Cerebellar nuclear complex (tissue), 1 donor: ENCODE data around the gene NTPCR.
"Not testable (repeated sequence)": the region's sequence is repeated elsewhere in the genome, so short reads cannot be mapped to it uniquely, and the experiment has no call there.

Experiments
- DNase-seq, 2 experiments: peaks; one replicate each; lab custom pipeline; 2025; lab: John Stamatoyannopoulos, UW

The NTPCR gene, protein sequence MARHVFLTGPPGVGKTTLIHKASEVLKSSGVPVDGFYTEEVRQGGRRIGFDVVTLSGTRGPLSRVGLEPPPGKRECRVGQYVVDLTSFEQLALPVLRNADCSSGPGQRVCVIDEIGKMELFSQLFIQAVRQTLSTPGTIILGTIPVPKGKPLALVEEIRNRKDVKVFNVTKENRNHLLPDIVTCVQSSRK

GRCh38 chr1:232950197-232951176 lies at the start of gene NTPCR:
NTPCR (plus strand) TSS chr1:232950611; CDS start chr1:232950711, 100 bp downstream.
- DNase-seq: peak in 1 of 2 experiments; percentile 68

DNA sequence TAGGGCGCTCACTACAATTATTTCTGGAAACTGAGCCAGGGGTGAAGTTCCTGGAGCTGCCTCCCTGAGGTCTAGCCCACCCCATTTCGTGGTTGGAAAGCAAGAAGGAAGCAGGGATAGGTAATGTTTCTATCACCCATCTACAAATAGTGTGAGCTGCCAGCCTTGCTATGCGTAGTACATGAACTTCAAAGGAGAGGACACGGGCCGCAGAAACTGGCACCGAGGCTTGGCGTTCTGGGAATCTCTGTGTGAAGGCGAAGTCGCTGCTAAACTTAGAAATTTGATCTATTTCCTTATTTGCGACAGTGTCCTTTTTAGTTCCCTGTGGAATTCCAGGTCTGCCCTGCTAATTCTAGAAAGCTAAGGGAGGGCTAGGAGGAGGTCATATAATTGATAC lies 49.6 kb upstream of the NTPCR start:
- no peak for DNase-seq

DNA sequence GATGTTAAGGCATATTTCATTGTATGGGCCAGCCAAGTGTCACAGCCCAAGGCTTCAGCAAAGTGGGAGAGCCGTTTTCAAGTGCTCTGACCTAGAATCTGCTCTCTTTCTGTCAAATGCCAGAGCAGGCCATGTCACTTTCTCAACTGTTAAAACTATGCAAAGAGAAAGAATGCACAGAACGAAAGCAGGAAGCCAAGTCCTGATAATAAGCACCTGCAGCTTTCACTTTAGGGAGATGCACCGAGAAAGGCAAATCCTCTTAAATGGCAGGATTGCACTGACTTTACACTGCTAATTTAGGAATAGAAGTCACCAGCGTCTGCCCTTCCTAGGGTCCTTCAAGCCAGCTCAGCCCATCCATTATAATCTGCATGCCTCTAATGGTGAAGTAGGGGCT lies 49.2 kb upstream of the NTPCR start:
- no peak for DNase-seq

DNA sequence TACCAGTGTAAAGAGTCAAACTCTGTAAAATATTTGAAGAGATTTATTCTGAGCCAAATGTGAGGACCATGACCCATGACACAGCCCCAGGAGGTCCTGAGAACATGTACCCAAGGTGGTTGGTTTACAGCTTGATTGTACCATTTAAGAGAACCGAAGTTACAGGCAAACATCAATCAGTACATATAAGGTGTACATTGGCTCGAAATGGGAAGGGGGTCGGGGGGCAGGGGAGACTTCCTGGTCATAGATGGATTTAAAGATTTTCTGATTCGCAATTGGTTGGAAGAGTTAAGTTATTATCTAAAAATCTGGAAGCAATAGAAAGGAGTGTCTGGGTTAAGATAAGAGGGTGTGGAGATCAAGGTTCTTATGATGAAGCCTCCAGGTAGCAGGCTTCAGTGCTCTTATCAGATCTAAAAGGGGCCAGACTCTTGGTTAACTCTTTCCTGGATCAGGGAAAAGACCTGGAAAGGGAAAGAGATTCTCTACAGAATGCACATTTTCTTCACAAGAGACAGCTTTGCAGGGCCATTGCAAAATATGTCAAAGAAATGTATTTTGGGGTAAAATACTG lies 47.5 kb upstream of the NTPCR start:
- no peak for DNase-seq

- DNase-seq: no peak
Measured at GRCh38 chr1:232904131-232904530, 46.3 kb upstream of the NTPCR start.

GRCh38 chr1:232904566-232904965 lies 45.8 kb upstream of the NTPCR start:
- DNase-seq: no peak

DNA sequence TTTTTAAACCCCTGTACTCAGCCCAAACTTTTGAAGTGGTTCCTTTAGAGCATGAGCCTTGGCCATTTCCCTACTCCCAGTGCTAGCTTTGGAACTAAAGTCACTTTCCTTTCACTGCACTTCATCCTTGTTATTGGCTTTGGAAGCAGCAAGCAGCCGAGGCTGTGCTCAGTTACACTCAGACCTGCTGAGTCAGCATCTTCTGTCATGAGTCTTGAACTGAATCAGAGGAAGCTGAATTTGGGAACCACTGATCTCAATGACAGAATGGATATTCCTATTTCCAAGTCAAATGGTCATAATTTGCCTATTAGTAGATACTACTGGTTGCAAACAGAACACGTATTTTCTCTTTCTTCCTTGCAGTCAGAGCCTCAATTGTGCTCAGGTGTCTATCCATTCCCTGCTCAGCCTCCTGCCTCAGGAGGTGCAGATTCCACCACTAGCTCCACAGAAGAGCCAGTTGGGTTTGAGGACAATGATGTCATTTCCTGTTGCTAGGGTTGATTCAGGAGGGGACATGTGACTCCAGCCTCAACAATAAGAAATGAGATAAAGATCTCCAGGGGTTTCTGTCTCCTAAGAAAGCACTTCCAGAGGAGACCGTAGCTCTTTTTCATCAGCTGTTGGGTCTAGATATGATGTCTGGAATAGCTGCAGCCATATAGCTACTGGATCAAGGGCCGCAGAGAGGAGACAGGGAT lies 44.9 kb upstream of the NTPCR start:
- no peak for DNase-seq

DNA sequence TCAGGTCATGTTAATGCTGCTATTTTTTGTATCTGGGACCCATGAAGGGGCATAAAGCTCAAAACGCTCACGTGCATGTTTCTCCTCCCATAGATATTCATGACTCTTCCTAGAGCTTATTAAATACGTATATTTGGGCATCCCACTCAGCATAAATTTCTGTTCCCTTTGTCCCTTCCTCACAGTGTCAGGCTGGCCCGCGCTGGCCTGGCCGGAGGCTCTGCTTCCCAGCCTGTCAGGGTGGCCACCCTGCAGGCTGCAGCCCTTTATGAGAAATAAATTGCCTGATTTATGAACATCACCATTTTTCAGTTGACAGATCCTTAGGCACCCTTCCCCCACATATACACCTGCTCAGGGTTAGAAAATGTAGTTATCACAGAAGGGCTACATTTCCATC lies 44.0 kb upstream of the NTPCR start:
- no peak for DNase-seq

GRCh38 chr1:232908831-232909230 lies 41.6 kb upstream of the NTPCR start:
- DNase-seq: no peak

DNA sequence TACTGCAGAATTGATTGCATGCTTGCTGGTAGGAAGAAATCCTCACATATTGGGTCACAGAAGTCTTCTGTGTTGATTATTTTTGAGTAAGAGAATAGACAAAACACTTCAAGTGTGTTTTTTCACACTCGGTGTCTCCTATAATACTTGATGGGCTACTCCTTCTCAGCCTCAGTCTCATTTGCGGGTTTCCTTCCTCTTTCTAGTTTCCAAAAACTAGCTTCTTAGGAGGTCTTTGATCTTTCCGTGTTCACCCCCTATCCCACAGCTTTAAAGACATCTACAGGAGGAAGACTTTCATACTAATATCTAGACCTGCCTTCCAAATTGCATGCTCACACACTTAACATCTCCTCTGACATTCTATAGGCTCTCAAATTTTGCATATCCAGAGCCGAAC lies 40.7 kb upstream of the NTPCR start:
- DNase-seq: no peak

DNA sequence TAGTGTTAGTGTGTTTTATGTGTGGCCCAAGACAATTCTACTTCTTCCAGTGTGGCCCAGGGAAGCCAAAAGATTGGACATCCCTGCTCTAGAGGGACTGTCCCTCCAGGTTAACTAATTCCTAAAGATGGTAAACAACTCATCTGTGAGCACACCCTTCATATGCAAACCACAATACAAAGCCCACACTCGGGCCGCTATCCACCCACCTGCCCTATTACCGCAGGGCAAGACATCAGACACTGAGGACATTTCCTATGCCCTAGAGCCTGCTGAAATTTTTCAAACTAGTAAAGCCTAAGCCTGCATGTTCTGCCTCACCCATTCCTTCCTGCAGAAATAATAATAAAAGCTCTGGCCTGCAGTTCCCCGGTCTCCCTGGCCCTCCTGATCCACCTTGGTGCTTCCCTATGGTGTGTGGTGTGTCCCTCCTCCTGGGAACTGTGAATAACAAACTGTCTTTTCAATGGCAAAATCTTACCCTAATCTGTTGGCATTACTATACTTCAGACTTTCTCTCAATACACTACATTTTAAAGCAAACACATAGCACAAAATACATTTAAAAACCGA lies 39.3 kb upstream of the NTPCR start:
- no peak for DNase-seq

DNA sequence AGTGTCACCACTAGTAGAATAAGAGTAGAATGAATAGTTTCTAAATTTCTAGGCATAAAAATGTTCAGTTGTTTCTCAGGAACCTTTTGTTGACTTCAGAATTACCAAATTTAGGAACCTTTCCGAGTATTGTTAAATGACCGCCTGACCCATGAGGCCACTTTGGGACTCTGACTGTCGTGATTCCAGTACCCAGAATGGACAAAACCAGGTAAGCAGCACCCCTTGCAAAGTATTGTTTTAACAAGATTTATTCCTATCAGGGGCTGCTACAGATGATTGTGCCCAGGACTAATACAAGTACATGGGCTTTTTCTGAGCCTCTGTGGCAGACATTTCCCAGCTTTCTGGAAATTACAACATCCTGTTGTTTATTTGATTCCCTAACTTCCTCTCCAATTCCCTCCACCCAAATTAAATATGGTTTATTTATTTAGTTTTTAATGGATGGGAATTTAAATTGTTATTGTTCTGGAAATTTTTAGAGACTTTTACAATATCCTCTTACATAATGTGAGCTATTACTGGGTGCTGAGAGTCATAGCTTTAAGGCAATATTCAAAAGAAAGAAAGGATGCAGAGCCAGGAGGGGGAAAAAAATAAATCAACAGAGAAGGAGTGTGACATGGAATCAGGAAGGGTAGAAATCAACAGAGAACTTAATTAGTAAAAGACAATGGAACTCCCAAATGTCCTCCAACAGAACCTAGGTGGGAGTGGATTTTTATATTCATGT lies 37.4 kb upstream of the NTPCR start:
- no peak for DNase-seq

DNA sequence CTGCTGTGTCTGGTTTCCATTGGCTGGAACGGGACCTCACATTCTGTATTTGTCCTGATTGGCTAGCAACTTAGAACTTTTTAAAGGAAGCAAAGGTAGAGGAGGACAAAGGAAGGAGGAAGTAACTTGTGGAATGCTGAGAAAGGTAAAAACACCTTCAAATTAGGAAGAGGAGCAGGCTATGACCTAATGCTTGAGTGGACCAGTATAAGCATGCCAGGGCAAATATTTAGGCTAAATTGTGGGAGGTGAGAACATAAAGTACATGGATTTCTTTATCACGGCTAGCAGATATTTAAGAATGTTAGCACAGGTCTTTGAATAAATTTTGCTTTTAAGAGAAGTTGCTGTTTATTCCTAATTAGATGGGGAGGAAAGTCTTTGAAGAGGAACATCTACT lies 36.1 kb upstream of the NTPCR start:
- not testable (repeated sequence) for DNase-seq

DNA sequence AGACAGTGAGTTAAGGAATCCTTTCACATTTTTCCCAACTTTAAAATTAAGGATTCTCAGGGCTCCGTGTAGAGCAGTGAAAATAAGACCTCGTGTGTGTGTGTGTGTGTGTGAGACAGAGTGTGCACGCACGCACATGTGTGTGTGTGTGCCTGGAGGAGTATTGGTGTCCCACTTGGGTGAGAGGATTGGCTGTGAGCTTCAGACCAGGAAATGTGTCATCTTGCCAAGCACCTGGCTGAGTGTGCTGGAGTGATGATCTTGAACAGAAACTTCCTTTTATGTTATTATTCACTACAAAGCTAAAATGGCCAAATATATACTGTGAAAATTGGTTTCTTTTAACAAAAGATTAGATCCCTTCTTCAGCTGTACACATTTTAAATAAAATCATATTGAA lies 35.2 kb upstream of the NTPCR start:
- DNase-seq: no peak

DNA sequence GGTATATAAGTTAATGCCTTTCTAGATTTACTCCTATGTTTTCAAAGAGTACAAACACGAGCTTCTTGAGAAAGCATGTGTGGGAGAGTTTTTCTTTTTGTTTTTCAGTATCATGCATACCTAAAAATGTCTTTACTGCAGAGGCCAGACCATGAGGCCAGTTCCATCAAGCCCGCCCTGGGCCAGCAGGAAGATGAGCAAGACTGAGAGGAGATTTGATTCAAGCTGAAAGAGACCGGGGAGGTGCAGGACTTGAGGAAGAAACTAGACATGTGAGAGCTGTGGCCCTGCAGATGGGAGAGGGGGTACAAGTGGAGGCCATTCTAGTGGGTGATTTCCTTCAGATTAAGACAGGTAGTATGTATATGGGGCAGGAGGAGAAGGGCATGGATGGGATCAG lies 33.4 kb upstream of the NTPCR start:
- DNase-seq: no peak

DNA sequence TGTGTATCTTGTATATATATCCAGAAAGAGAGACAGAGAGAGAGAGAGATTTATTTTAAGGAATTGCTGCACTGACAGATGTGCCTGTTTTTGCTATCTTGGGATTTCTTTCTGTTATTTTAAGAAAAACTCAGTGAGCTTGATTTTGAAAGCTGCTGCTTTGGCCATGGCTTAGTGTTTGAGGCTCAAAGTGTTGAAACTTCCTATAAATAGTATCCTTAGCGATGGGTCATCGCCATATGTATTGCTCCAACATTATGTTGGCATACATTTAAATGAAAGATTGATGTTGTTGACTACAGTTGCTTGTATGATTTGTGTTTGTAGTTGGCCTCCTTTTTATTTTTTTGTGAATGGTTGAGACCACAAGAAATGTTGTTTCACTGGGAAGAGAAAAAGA lies 29.0 kb upstream of the NTPCR start:
- DNase-seq: no peak

DNA sequence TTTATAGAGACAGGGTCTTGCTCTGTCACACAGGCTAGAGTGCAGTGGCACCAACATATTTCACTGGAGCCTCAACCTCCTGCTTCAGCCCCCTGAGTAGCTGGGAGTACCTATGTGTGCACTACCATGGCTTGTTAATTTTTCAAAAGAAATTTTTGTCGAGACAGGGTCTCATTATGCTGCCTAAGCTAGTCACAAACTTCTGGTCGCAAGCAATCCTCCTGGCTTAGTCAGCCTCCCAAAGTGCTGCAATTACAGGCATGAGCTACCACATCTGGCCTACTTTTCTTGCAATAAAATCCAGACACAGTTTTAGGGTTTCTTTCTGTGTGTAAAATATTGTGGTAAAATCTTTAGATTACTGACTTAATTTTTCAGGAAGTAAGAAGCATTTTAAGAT lies 27.9 kb upstream of the NTPCR start:
- DNase-seq: no peak

DNA sequence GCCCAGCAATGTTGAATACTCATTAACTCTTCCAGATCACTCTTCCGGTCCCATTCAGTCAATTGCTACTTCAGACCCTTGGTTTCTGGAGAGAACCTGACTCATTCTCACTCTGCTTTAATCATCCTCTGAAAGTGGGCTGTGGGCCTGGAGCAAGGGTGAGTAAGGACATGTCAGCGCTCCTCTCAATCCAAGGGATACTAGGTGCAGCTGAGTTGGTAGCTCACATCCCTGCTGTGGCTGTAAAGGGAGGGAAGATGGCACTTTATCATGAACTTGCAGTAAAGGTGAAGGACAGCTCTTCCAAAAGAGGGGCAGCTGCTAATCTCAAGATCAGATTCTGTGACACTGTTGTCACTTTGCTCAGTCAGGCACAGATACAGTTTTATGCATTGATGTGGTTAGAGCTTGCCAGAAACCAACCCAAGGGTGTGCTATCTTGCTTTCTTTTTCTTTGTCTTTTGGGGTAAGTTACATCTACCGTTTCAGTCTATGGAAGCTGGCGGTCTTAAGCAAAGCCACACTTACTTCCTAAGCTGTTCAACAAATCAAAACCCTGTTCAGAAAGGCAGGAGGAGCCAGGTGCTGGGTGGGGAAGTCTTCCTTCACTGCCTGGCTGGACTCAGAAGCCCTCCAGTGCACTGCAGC lies 26.5 kb upstream of the NTPCR start:
- no peak for DNase-seq

- DNase-seq: no peak
Measured at GRCh38 chr1:232924874-232925273, 25.5 kb upstream of the NTPCR start.

DNA sequence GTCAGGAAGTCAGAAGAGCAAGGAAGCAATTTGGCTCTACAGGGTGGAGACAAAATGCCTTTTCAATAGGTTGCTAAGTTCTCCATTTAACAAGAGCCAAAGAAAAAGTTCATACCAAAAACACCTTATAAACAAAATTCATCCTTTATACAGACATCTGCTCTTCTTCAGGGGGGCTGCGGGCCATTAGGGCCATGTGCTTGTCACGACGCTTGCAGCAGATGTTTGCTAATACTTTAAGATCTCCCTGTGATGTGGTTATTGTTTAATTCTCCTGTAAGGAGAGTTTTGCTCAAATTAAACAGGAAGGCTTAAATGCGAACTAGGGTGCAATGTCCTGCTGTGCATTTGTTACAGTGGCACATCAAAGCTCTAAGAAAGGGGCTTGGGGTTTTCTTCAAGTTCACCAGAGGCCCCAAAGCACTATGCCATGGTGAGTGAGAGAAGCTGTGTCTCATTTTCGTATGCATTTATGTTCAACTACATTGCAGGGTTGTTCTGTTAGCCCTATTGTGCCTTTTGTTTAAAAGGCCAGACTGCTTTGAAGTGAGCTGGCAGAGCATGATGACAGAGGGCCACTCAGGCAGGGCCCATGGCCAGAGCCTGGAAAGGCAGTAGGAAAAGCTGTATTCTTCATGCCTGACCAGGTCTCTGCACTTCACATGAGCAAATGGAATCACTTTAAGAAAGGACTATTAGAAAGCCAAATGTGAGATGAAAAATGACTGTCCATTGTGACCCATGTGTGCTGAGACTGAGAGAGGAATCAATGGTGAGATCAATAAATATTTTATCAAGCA lies 24.8 kb upstream of the NTPCR start:
- DNase-seq: no peak
